ENCODE data around the gene F12. TPM values are rescaled to one million over a fixed set of nuclear protein-coding genes. Genes with fewer than 3 reads are reported as not detected.

Gene F12
- total and polyA plus RNA-seq, 2 donors (not counting 3 experiments of a cell fraction or from before 2014, with no cell fraction given), result 1.00 to 1.4 TPM

DNA sequence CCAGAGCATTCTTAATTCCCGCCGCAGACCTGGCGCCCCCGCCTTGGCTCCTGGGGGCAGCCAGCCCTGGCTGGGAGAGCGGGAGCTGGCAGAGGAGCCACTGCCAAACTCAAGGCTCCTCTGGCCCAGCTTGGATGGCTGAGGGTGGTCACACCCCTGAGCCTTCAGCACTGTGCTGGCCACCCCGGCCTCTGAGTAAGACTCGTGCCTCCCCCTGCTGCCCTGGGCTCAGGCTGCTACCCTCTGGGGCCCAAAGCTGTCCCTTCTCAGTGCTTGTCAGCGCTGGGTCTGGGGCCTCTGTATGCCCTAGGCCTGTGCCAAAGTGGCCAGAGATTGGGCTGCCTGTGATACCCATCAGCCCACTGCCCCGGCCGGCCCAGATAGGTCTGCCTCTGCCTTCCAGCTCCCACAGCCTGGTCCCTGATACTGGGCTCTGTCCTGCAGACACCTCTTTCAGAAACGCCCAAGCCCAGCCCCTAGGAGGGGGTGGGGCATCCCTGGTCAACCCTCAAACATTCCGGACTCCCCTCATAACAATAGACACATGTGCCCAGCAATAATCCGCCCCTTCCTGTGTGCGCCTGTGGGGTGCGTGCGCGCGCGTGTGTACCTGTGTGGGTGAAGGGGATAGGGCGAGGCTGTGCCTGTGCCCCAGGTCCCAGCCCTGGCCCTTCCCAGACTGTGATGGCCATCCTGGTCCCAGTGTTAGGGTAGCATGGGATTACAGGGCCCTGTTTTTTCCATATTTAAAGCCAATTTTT, 32.9 kb upstream of the F12 start:
- Histone ChIP-seq H3K27ac (ENCODE audit: insufficient read depth, low read depth, low read length) (no peak overlapping the region), H3K4me3 (replicated peaks in 1 of 3; ENCODE audit: insufficient read depth in 1 of 3, low read depth in 1 of 3, low read length in 3 of 3) (no peak overlapping the region), H3K9ac (replicated peaks; ENCODE audit: extremely low read depth, insufficient read depth, low read length) (no peak overlapping the region), H3K9me1 (replicated peaks; ENCODE audit: control insufficient read depth, extremely low read depth, insufficient read depth, low read length) (no peaks in the 10 kb centered on the region), H2AFZ (ENCODE audit: low read depth, low read length) (no peak overlapping the region), H3K79me2 (ENCODE audit: control insufficient read depth, insufficient read depth, low read length) (no peaks in the 10 kb centered on the region), H3K9me3 (replicated peaks; ENCODE audit: control insufficient read depth, insufficient read depth, low read length) (no peaks in the 10 kb centered on the region), H3K4me1 (ENCODE audit: control insufficient read depth, extremely low read depth, insufficient read depth, low read length) (peaks cover 4% of the 10 kb centered on the region), H3K4me2 (ENCODE audit: insufficient read depth, low read length) (no peak overlapping the region), H3K36me3 (ENCODE audit: control insufficient read depth in 2 of 2, extremely low read depth in 1 of 2, insufficient read depth in 2 of 2, low read length in 2 of 2) (peaks cover 0 to 5% of the 10 kb centered on the region in 2 experiments), H3K27me3 (ENCODE audit: control insufficient read depth in 2 of 2, insufficient read depth in 2 of 2, low read length in 2 of 2) (no peaks in the 10 kb centered on the region), H4K20me1 (replicated peaks; ENCODE audit: control insufficient read depth, extremely low read depth, insufficient read depth, low read length) (no peaks in the 10 kb centered on the region)
- intact Hi-C loops (cut with micrococcal nuclease), result no loop called here
- no TSS peak for BruUV-seq (replicated peaks)
- dilution Hi-C loops (cut with MboI; ENCODE audit: extremely low pct_ligation_motif_present, low sequenced_read_pairs), result no loop called here
- FAIRE-seq (no peak), DNase-seq (ENCODE audit: low read depth, low spot score) (no peak)
- ChIA-PET CTCF (interaction anchor here (1.0 to 2.1 kb wide), 4 partner anchors 13 to 72 kb away, joined by 3 to 11 read pairs (median 3); no protein-coding TSS in a partner anchor), POLR2A (no interaction called here)
- TF ChIP-seq, protein P1, sequence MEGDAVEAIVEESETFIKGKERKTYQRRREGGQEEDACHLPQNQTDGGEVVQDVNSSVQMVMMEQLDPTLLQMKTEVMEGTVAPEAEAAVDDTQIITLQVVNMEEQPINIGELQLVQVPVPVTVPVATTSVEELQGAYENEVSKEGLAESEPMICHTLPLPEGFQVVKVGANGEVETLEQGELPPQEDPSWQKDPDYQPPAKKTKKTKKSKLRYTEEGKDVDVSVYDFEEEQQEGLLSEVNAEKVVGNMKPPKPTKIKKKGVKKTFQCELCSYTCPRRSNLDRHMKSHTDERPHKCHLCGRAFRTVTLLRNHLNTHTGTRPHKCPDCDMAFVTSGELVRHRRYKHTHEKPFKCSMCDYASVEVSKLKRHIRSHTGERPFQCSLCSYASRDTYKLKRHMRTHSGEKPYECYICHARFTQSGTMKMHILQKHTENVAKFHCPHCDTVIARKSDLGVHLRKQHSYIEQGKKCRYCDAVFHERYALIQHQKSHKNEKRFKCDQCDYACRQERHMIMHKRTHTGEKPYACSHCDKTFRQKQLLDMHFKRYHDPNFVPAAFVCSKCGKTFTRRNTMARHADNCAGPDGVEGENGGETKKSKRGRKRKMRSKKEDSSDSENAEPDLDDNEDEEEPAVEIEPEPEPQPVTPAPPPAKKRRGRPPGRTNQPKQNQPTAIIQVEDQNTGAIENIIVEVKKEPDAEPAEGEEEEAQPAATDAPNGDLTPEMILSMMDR (IDR thresholded peaks at IDR 0.05; ENCODE audit: extremely low read depth in 1 of 2, insufficient read depth in 1 of 2, low read depth in 1 of 2, low read length in 2 of 2), result no peak
- TF ChIP-seq EZH2 (IDR thresholded peaks at IDR 0.05; ENCODE audit: borderline replicate concordance, low read depth, low read length, severe bottlenecking), result no peak
- no peak for TF ChIP-seq POLR2AphosphoS5 (IDR thresholded peaks at IDR 0.05; ENCODE audit: insufficient read depth, low read depth, low read length)
- TF ChIP-seq JUN (IDR thresholded peaks at IDR 0.05; ENCODE audit: borderline replicate concordance, insufficient read depth, insufficient read length, low read depth), result no peak
- TF ChIP-seq, protein P2, sequence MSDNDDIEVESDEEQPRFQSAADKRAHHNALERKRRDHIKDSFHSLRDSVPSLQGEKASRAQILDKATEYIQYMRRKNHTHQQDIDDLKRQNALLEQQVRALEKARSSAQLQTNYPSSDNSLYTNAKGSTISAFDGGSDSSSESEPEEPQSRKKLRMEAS (IDR thresholded peaks at IDR 0.05; ENCODE audit: insufficient read depth, insufficient read length), result no peak
- TF ChIP-seq MYC (IDR thresholded peaks at IDR 0.05; ENCODE audit: low read depth, low read length), result no peak
- TF ChIP-seq FOS (IDR thresholded peaks at IDR 0.05; ENCODE audit: borderline replicate concordance, insufficient read depth, low read length), result no peak
- TF ChIP-seq POLR2A (IDR thresholded peaks at IDR 0.05; ENCODE audit: low read depth, low read length), result no peak
- TF ChIP-seq GATA2 (IDR thresholded peaks at IDR 0.05; ENCODE audit: insufficient read depth, insufficient read length, low read depth, low read length), result no peak
